Raji (cell line): ENCODE results near the gene SLC29A1.

Experiments used
- POLR2A ChIP-seq: IDR thresholded peaks from 2 replicates; pipeline ENCODE4 v1.6.1; 2011; ENCODE audit warnings: low read depth, low read length, control low read depth; ENCODE audit not compliant: insufficient read depth

SLC29A1 gene

GRCh38 chr6:44189257-44189656 is 34.1 kb upstream of the SLC29A1 start:
- TF ChIP-seq POLR2A = no peak

- TF ChIP-seq POLR2A = no peak
These were observed 32.7 kb upstream of the SLC29A1 start for GRCh38 chr6:44190715-44191114.

GRCh38 chr6:44192428-44193041 is 30.9 kb upstream of the SLC29A1 start:
- TF ChIP-seq POLR2A = no peak

GRCh38 chr6:44193307-44193910 is 30.0 kb upstream of the SLC29A1 start:
- TF ChIP-seq POLR2A = no peak

GRCh38 chr6:44194326-44194725 is 29.1 kb upstream of the SLC29A1 start:
- no peak for TF ChIP-seq POLR2A

GRCh38 chr6:44198684-44199083 is 24.7 kb upstream of the SLC29A1 start:
- no peak for TF ChIP-seq POLR2A

- TF ChIP-seq POLR2A = no peak
These were observed 23.5 kb upstream of the SLC29A1 start for GRCh38 chr6:44199883-44200282.

- TF ChIP-seq POLR2A = no peak
These were observed 22.2 kb upstream of the SLC29A1 start for GRCh38 chr6:44201200-44201599.

- no peak for TF ChIP-seq POLR2A
These were observed 21.6 kb upstream of the SLC29A1 start for GRCh38 chr6:44201638-44202303.

- TF ChIP-seq POLR2A = no peak
These were observed 20.9 kb upstream of the SLC29A1 start for GRCh38 chr6:44202332-44202971.

- no peak for TF ChIP-seq POLR2A
These were observed 20.2 kb upstream of the SLC29A1 start for GRCh38 chr6:44202972-44203750.

- no peak for TF ChIP-seq POLR2A
These were observed 19.4 kb upstream of the SLC29A1 start for GRCh38 chr6:44203955-44204354.

- TF ChIP-seq POLR2A = no peak
These were observed 15.4 kb upstream of the SLC29A1 start for GRCh38 chr6:44207966-44208365.

GRCh38 chr6:44211284-44211683 is 12.1 kb upstream of the SLC29A1 start:
- no peak for TF ChIP-seq POLR2A

- TF ChIP-seq POLR2A = no peak
These were observed 9.1 kb upstream of the SLC29A1 start for GRCh38 chr6:44214307-44214706.
